Activated B cell treated with CpG ODN at 0.5 μM for 24 hours (primary cell): ENCODE measurements around the gene ADAMTS6. TPM values are rescaled to one million over a fixed set of nuclear protein-coding genes. Genes with fewer than 3 reads are reported as not detected.

ENCODE experiments used
- ATAC-seq: fragments of 200-7000 bp; cut with Tn5 transposase; one replicate; pipeline ENCODE4 v1.10.0; 2021; ENCODE audit warnings: low read depth, mild to moderate bottlenecking, moderate library complexity
- CTCF ChIA-PET: fragments of 350-600 bp; sonication (Branson Sonifier 250); formaldehyde crosslinking; loops from one replicate; lab custom pipeline; 2021; ENCODE audit warnings: antibody characterized with exemption; lab: Charles Lee
- POLR2A ChIA-PET: fragments of 350-600 bp; sonication (Branson Sonifier 250); formaldehyde crosslinking; loops from one replicate; lab custom pipeline; 2021; ENCODE audit warnings: antibody characterized with exemption; lab: Charles Lee
- DNase-seq: peaks from one replicate; pipeline ENCODE4 v3.0.0; 2022
- H3K27ac Mint-ChIP-seq: one replicate; pipeline ENCODE4 v1.8.0; 2020; ENCODE audit warnings: mixed read lengths
- H3K27me3 Mint-ChIP-seq: one replicate; pipeline ENCODE4 v1.8.0; 2021; ENCODE audit warnings: mixed read lengths
- H3K36me3 Mint-ChIP-seq: one replicate; pipeline ENCODE4 v1.8.0; 2021; ENCODE audit warnings: low read depth, mixed read lengths
- H3K4me1 Mint-ChIP-seq: one replicate; pipeline ENCODE4 v1.8.0; 2021; ENCODE audit warnings: mixed read lengths
- H3K4me3 Mint-ChIP-seq: one replicate; pipeline ENCODE4 v1.8.0; 2020; ENCODE audit warnings: mild to moderate bottlenecking, mixed read lengths
- H3K9me3 Mint-ChIP-seq: one replicate; pipeline ENCODE4 v1.8.0; 2020; ENCODE audit warnings: mixed read lengths
- CTCF ChIP-seq: fragments of 200-600 bp; IDR thresholded peaks from one replicate; pipeline ENCODE4 v1.8.0; 2022; ENCODE audit warnings: antibody characterized with exemption, mild to moderate bottlenecking
- intact Hi-C: fragments of 100-400 bp; cut with micrococcal nuclease; formaldehyde crosslinking; loops from one replicate; pipeline ENCODE4 v1.15.1; 2024
- total RNA-seq: library from RNA; stranded (reverse); gene quantifications from 2 replicates; pipeline ENCODE4 v1.2.3, GENCODE V29; 2022

Gene ADAMTS6
- total RNA-seq, 1 donor from 2014 or later = 3.2 TPM

GRCh38 chr5:65483546-65484346 is 2.0 kb upstream of the ADAMTS6 start:
- CTCF ChIA-PET = interaction anchor here (0.6 to 5.7 kb wide), 29 partner anchors 9 to 1255 kb away, joined by 3 to 90 read pairs (median 5); partner anchors contain the start of genes CENPK and PPWD1
- no peak overlapping the region for H3K4me3 Mint-ChIP-seq
- H3K9me3 Mint-ChIP-seq = no peaks in the 10 kb centered on the region

GRCh38 chr5:65482736-65483545 is 1.2 kb upstream of the ADAMTS6 start:
- ChIA-PET POLR2A (interaction anchor here (1.0 to 3.9 kb wide), 6 partner anchors 80 to 672 kb away, joined by 3 to 17 read pairs (median 6); partner anchors contain the start of genes CENPK and PPWD1), CTCF (interaction anchor here (0.6 to 5.7 kb wide), 31 partner anchors 8 to 1254 kb away, joined by 3 to 90 read pairs (median 5); partner anchors contain the start of genes CENPK and PPWD1)
- Mint-ChIP-seq H3K27me3 (no peaks in the 10 kb centered on the region), H3K27ac (peak overlapping the region; percentile 83), H3K9me3 (no peaks in the 10 kb centered on the region), H3K4me1 (peaks cover 9% of the 10 kb centered on the region), H3K4me3 (no peak overlapping the region), H3K36me3 (peaks cover 8% of the 10 kb centered on the region)
- ATAC-seq (no peak), DNase-seq (no peak)
- no peak for TF ChIP-seq CTCF
- intact Hi-C loops = loop anchor here (1.0 to 10.0 kb wide), 12 partner anchors 80 to 1034 kb away; partner anchors contain the start of genes CENPK, CWC27, ERBIN and PPWD1

More at GRCh38 chr5:65483546-65484346, 2.0 kb upstream of the ADAMTS6 start:
- ATAC-seq (peak; percentile 51), DNase-seq (no peak)
- Mint-ChIP-seq H3K27ac (no peak overlapping the region), H3K36me3 (peaks cover 8% of the 10 kb centered on the region), H3K27me3 (no peaks in the 10 kb centered on the region), H3K4me1 (peaks cover 9% of the 10 kb centered on the region)
- TF ChIP-seq CTCF = no peak
- POLR2A ChIA-PET = interaction anchor here (1.4 to 3.9 kb wide), 4 partner anchors 79 to 673 kb away, joined by 6 to 17 read pairs (median 6); partner anchors contain the start of genes CENPK and PPWD1
- intact Hi-C loops = loop anchor here (1.0 to 10.0 kb wide), 10 partner anchors 407 to 1034 kb away; partner anchors contain the start of genes CWC27, ERBIN, SREK1 and SREK1IP1

GRCh38 chr5:65482296-65482735 is 596 bp upstream of the ADAMTS6 start:
- ATAC-seq = no peak
- intact Hi-C loops = loop anchor here (1.0 to 10.0 kb wide), 5 partner anchors 81 to 1035 kb away; partner anchors contain the start of genes CENPK, ERBIN, PPWD1 and SREK1
- TF ChIP-seq CTCF = no peak
- H3K4me3 Mint-ChIP-seq = no peak overlapping the region
- H3K27me3 Mint-ChIP-seq = no peaks in the 10 kb centered on the region
- H3K9me3 Mint-ChIP-seq = no peaks in the 10 kb centered on the region
- H3K36me3 Mint-ChIP-seq = peaks cover 8% of the 10 kb centered on the region
- POLR2A ChIA-PET = interaction anchor here (0.6 to 3.9 kb wide), 7 partner anchors 18 to 671 kb away, joined by 3 to 17 read pairs (median 6); partner anchors contain the start of genes CENPK and PPWD1
- peaks cover 9% of the 10 kb centered on the region for H3K4me1 Mint-ChIP-seq
- CTCF ChIA-PET = interaction anchor here (0.6 to 5.7 kb wide), 10 partner anchors 23 to 715 kb away, joined by 3 to 90 read pairs (median 9); no protein-coding TSS in a partner anchor
- DNase-seq = no peak
- peak overlapping the region; percentile 83 for H3K27ac Mint-ChIP-seq

GRCh38 chr5:65481171-65481581 is 544 bp downstream of the ADAMTS6 start:
- Mint-ChIP-seq H3K9me3 (no peaks in the 10 kb centered on the region), H3K36me3 (peaks cover 8% of the 10 kb centered on the region), H3K4me3 (no peak overlapping the region), H3K27ac (peak overlapping the region; percentile 83), H3K4me1 (peaks cover 9% of the 10 kb centered on the region), H3K27me3 (no peaks in the 10 kb centered on the region)
- no peak for DNase-seq
- TF ChIP-seq CTCF = no peak
- intact Hi-C loops = loop anchor here (5.0 to 10.0 kb wide), 3 partner anchors 446 to 1036 kb away; partner anchors contain the start of genes ERBIN and SREK1
- POLR2A ChIA-PET = interaction anchor here (0.7 to 3.9 kb wide), 2 partner anchors 22 to 82 kb away, joined by 5 to 17 read pairs; partner anchors contain the start of genes CENPK and PPWD1
- peak; percentile 12 for ATAC-seq
- CTCF ChIA-PET = interaction anchor here (1.0 to 5.7 kb wide), 4 partner anchors 9 to 670 kb away, joined by 3 to 90 read pairs (median 34); no protein-coding TSS in a partner anchor
